ENCODE data around the gene SPRY4. TPM values are rescaled to one million over a fixed set of nuclear protein-coding genes. Genes with fewer than 3 reads are reported as not detected.
A peak's percentile ranks its signal among the peaks of the same experiment; 100 is the strongest.

SPRY4 gene
- total and polyA plus RNA-seq, 2 of the 13 experiments (the other 11 are each of a cell fraction or from before 2014, with no cell fraction given) = 8.9 to 17.8 TPM

- TF ChIP-seq ADNP (CRISPR knock-in tag; IDR thresholded peaks at IDR 0.05) (0 out of 2 replicates have a peak, but pooled peaks have one; percentile 14), SMYD3 (CRISPR knock-in tag; IDR thresholded peaks at IDR 0.05) (0 out of 2 replicates have a peak, but pooled peaks have one; percentile 37), ZNF614 (CRISPR knock-in tag; IDR thresholded peaks at IDR 0.05; ENCODE audit: borderline replicate concordance) (peak; percentile 27; the same call in 1 of the 2 replicates), TMF1 (CRISPR knock-in tag; IDR thresholded peaks at IDR 0.05; ENCODE audit: low read depth) (no peak), GMEB1 (CRISPR knock-in tag; IDR thresholded peaks at IDR 0.05; ENCODE audit: borderline replicate concordance) (0 out of 2 replicates have a peak, but pooled peaks have one; percentile 11), MEIS2 (CRISPR knock-in tag; IDR thresholded peaks at IDR 0.05) (peak; percentile 85), ZNF841 (CRISPR knock-in tag; IDR thresholded peaks at IDR 0.05; ENCODE audit: borderline replicate concordance) (no peak), HNRNPLL (IDR thresholded peaks at IDR 0.05; ENCODE audit: low read depth, low read length, poor library complexity, severe bottlenecking) (peak; percentile 92), ZNF558 (CRISPR knock-in tag; IDR thresholded peaks at IDR 0.05; ENCODE audit: borderline replicate concordance) (peak; percentile 85), ZNF274 (CRISPR knock-in tag; IDR thresholded peaks at IDR 0.05) (no peak), ATRX (CRISPR knock-in tag; IDR thresholded peaks at IDR 0.05; ENCODE audit: borderline replicate concordance) (no peak), YEATS4 (CRISPR knock-in tag; IDR thresholded peaks at IDR 0.05; ENCODE audit: borderline replicate concordance) (no peak), ZNF792 (CRISPR knock-in tag; IDR thresholded peaks at IDR 0.05) (peak; percentile 61; the same call in 1 of the 2 replicates), GATAD1 (CRISPR knock-in tag; IDR thresholded peaks at IDR 0.05) (peak; percentile 57; the same call in 1 of the 2 replicates), REST (IDR thresholded peaks at IDR 0.05; ENCODE audit: borderline replicate concordance in 1 of 2, low read depth in 1 of 2, low read length in 2 of 2) (peak in 1 of 2 experiments; percentile 66; a peak in 1 of 4 replicates)
- TF ChIP-seq, protein P1, sequence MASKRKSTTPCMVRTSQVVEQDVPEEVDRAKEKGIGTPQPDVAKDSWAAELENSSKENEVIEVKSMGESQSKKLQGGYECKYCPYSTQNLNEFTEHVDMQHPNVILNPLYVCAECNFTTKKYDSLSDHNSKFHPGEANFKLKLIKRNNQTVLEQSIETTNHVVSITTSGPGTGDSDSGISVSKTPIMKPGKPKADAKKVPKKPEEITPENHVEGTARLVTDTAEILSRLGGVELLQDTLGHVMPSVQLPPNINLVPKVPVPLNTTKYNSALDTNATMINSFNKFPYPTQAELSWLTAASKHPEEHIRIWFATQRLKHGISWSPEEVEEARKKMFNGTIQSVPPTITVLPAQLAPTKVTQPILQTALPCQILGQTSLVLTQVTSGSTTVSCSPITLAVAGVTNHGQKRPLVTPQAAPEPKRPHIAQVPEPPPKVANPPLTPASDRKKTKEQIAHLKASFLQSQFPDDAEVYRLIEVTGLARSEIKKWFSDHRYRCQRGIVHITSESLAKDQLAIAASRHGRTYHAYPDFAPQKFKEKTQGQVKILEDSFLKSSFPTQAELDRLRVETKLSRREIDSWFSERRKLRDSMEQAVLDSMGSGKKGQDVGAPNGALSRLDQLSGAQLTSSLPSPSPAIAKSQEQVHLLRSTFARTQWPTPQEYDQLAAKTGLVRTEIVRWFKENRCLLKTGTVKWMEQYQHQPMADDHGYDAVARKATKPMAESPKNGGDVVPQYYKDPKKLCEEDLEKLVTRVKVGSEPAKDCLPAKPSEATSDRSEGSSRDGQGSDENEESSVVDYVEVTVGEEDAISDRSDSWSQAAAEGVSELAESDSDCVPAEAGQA (IDR thresholded peaks at IDR 0.05; ENCODE audit: low read depth) = no peak; the same call in 1 of the 2 replicates
- TF ChIP-seq, protein P1 (CRISPR knock-in tag; IDR thresholded peaks at IDR 0.05; ENCODE audit: borderline replicate concordance) = no peak
Measured at GRCh38 chr5:142324871-142325724, at the start of gene SPRY4 (continued).

Measured in HepG2 (cell line).